ENCODE measurements around the gene SEL1L2. TPM values are rescaled to one million over a fixed set of nuclear protein-coding genes. Genes with fewer than 3 reads are reported as not detected.

Gene SEL1L2
- total RNA-seq, 2 experiments from 2014 or later: not detected

DNA sequence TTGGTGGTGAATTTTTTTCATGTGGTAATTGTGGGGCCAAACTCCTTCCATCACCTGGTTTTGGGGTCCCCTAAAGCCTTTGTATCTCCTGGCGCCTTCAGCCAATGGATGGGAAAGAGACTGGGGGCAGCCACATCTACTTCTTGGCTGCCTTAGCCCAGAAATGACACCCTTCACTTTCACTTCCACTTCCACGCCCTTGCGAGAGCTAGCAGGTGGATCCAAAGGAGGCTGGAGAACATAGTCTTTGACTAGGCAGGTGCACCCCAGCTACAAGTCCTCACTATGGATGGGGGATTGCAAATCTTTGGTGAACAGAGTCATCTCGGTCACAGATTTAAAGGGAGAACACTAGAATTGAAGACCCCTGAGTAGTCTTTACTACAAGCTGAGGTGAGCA is 134.8 kb downstream of the SEL1L2 start:
- ChIA-PET POLR2A (no interaction called here), CTCF (interaction anchor here (1.9 kb wide), 1 partner anchor 37 kb away, joined by 4 read pairs; no protein-coding TSS in a partner anchor)
- Mint-ChIP-seq H3K36me3 (ENCODE audit: low read depth) (no peaks in the 10 kb centered on the region), H3K27ac (no peak overlapping the region), H3K4me1 (ENCODE audit: low read depth) (no peaks in the 10 kb centered on the region), H3K4me3 (no peak overlapping the region), H3K27me3 (peaks cover 5% of the 10 kb centered on the region), H3K9me3 (no peaks in the 10 kb centered on the region)
- DNase-seq (no peak), ATAC-seq (no peak)
- TF ChIP-seq CTCF (IDR thresholded peaks at IDR 0.05): no peak
- intact Hi-C loops (cut with micrococcal nuclease): no loop called here

DNA sequence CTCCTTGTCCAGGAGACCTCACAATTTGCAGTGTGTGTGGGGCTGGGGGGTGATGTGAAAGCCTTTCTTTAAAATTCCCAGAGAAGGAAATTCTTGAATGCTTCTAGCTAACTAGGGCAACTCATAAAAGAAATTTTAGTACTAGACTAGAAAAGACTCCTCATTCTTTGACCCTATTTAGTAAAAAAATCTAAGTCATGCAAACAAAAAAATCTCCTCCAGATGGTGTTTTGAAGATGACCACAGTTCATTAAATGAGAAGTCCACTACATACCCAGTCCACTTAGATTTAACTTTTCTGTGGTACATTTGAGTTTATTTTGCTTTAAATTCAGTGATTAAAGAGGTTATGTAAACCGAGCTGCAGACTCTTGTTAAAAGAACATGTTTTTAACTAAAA is 138.1 kb downstream of the SEL1L2 start:
- Mint-ChIP-seq H3K9me3 (no peaks in the 10 kb centered on the region), H3K27me3 (peaks cover 4% of the 10 kb centered on the region), H3K4me1 (ENCODE audit: low read depth) (no peaks in the 10 kb centered on the region), H3K27ac (no peak overlapping the region), H3K36me3 (ENCODE audit: low read depth) (no peaks in the 10 kb centered on the region), H3K4me3 (no peak overlapping the region)
- intact Hi-C loops (cut with micrococcal nuclease): no loop called here
- ATAC-seq: no peak
- CTCF ChIA-PET: no interaction called here
- DNase-seq: no peak
- POLR2A ChIA-PET: no interaction called here
- TF ChIP-seq CTCF (IDR thresholded peaks at IDR 0.05): no peak

DNA sequence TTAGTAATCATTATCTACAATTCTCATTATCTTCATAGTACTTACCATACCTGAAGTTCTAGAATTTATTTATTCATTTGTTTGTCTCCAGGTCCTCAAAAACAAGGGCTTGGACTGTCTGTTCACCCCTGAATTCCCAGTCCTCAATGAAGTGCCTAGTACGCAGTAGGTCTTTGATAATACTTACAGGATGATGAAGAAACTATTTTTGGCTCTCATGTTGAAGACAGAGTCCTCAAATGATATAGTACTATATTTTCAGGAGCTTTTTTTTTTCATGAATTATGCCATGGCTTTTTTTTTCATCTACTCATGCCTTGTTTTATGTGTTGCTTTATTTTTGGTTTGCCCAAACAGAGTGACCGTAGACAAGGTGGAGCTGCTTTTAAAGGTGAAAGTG is 139.1 kb downstream of the SEL1L2 start:
- DNase-seq (no peak), ATAC-seq (no peak)
- Mint-ChIP-seq H3K4me3 (no peak overlapping the region), H3K27me3 (peaks cover 4% of the 10 kb centered on the region), H3K4me1 (ENCODE audit: low read depth) (no peaks in the 10 kb centered on the region), H3K27ac (no peak overlapping the region), H3K36me3 (ENCODE audit: low read depth) (no peaks in the 10 kb centered on the region), H3K9me3 (no peaks in the 10 kb centered on the region)
- intact Hi-C loops (cut with micrococcal nuclease): no loop called here
- ChIA-PET CTCF (no interaction called here), POLR2A (no interaction called here)
- TF ChIP-seq CTCF (IDR thresholded peaks at IDR 0.05): no peak

DNA sequence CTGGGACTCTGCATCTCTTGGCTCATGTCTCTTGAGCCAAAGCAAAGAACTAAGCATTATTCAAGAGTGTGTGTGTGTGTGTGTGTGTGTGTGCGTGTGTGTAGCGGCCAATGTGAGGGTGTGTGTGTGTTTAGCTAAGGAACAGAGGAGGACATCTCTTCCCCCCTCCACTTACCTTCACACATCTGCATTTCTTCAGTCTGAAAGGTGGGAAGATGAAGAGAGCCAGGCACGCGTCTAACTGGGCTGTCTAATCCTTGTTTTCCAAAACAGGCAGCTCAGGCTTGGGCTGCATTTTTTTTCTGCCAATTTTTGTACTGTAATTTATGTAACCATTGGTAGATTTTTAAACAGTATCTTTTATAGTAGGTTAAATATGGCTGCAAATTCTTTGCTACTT is 146.1 kb downstream of the SEL1L2 start:
- no peaks in the 10 kb centered on the region for H3K9me3 Mint-ChIP-seq
- DNase-seq: no peak
- ChIA-PET CTCF (no interaction called here), POLR2A (no interaction called here)
- no peak overlapping the region for H3K27ac Mint-ChIP-seq
- H3K4me1 Mint-ChIP-seq (ENCODE audit: low read depth): no peaks in the 10 kb centered on the region
- peaks cover 3% of the 10 kb centered on the region for H3K27me3 Mint-ChIP-seq
- TF ChIP-seq CTCF (IDR thresholded peaks at IDR 0.05): no peak
- H3K4me3 Mint-ChIP-seq: no peak overlapping the region
- no peaks in the 10 kb centered on the region for H3K36me3 Mint-ChIP-seq (ENCODE audit: low read depth)
- intact Hi-C loops (cut with micrococcal nuclease): no loop called here
- no peak for ATAC-seq

GRCh38 chr20:13841206-13841605 is 149.2 kb downstream of the SEL1L2 start:
- ATAC-seq (no peak), DNase-seq (no peak)
- intact Hi-C loops (cut with micrococcal nuclease): no loop called here
- TF ChIP-seq CTCF (IDR thresholded peaks at IDR 0.05): no peak
- Mint-ChIP-seq H3K9me3 (no peaks in the 10 kb centered on the region), H3K36me3 (ENCODE audit: low read depth) (no peaks in the 10 kb centered on the region), H3K27me3 (peaks cover 13% of the 10 kb centered on the region), H3K4me3 (no peak overlapping the region), H3K27ac (no peak overlapping the region), H3K4me1 (ENCODE audit: low read depth) (no peaks in the 10 kb centered on the region)
- ChIA-PET CTCF (no interaction called here), POLR2A (interaction anchor here (0.5 kb wide), 1 partner anchor 1759 kb away, joined by 3 read pairs; no protein-coding TSS in a partner anchor)

Data from activated CD8-positive, alpha-beta T cell treated with anti-CD3 and anti-CD28 coated beads for 36 hours (primary cell).